Right lobe of liver (tissue), 4 donors: Measurements from ENCODE around the gene CNTRL.

Source experiments
- CTCF ChIP-seq, 4 donors: fragments of 200-600 bp in 3 of 4; fragments of 450-650 bp in 1 of 4; IDR thresholded peaks; one replicate each; pipeline versions ENCODE4 v1.5.1 to v1.8.0; 2016 to 2022; ENCODE audit warnings: antibody characterized with exemption in 4 of 4, mild to moderate bottlenecking in 2 of 4
- POLR2A ChIP-seq: fragments of 450-650 bp; IDR thresholded peaks from one replicate; pipeline ENCODE4 v1.6.1; 2017; ENCODE audit warnings: antibody characterized with exemption, mild to moderate bottlenecking
- donor health status: DM: no; HTN: no; CAD: no.
- donor health status: DM: no; HTN: no; CAD: no.
- donor health status: DM: no; HTN: yes; CAD: no.

GRCh38 chr9:121182101-121182836 lies 107.5 kb downstream of the CNTRL start:
- TF ChIP-seq CTCF (IDR thresholded peaks at IDR 0.05) (no peak), POLR2A (no peak)
